HEK293T (cell line): ENCODE results near the gene CFTR.

Experiments used
- CTCF ChIA-PET: fragments of 350-600 bp; formaldehyde crosslinking; extraction: SDS; loops from one replicate; lab custom pipeline; 2021; ENCODE audit warnings: antibody characterized with exemption, inconsistent platforms; lab: Yijun Ruan, JAX
- POLR2A ChIA-PET: fragments of 350-600 bp; formaldehyde crosslinking; extraction: SDS; loops from one replicate; lab custom pipeline; 2020; ENCODE audit warnings: antibody characterized with exemption, inconsistent platforms; lab: Yijun Ruan, JAX
- DNase-seq: peaks from one replicate; pipeline ENCODE4 v3.0.0; 2012; ENCODE audit warnings: mixed read lengths; ENCODE audit errors: extremely low spot score
- ARNT ChIP-seq: fragments of 450-650 bp; IDR thresholded peaks from 2 replicates; pipeline ENCODE4 v1.6.1; 2017; ENCODE audit warnings: mild to moderate bottlenecking
- BHLHE40 ChIP-seq: fragments of 450-650 bp; IDR thresholded peaks from 2 replicates; pipeline ENCODE4 v1.6.1; 2016; ENCODE audit warnings: mild to moderate bottlenecking, moderate library complexity, borderline replicate concordance
- CTBP1 ChIP-seq: fragments of 450-650 bp; IDR thresholded peaks from 2 replicates; pipeline ENCODE4 v1.6.1; 2016; ENCODE audit warnings: borderline replicate concordance
- ELF4 ChIP-seq: fragments of 450-650 bp; IDR thresholded peaks from 2 replicates; pipeline ENCODE4 v1.6.1; 2017; ENCODE audit warnings: antibody characterized with exemption
- FOXA1 ChIP-seq: fragments of 450-650 bp; IDR thresholded peaks from 2 replicates; pipeline ENCODE4 v1.6.1; 2016; ENCODE audit warnings: mild to moderate bottlenecking
- FOXK2 ChIP-seq: fragments of 450-650 bp; IDR thresholded peaks from 2 replicates; pipeline ENCODE4 v1.6.1; 2016; ENCODE audit warnings: mild to moderate bottlenecking
- FOXM1 ChIP-seq: fragments of 450-650 bp; IDR thresholded peaks from 2 replicates; pipeline ENCODE4 v1.6.1; 2017; ENCODE audit warnings: mild to moderate bottlenecking, borderline replicate concordance
- HDGF ChIP-seq: fragments of 450-650 bp; IDR thresholded peaks from 2 replicates; pipeline ENCODE4 v1.6.1; 2017; ENCODE audit warnings: antibody characterized with exemption, borderline replicate concordance
- L3MBTL2 ChIP-seq: fragments of 450-650 bp; conservative IDR thresholded peaks from 2 replicates; pipeline ENCODE4 v1.6.1; 2016; ENCODE audit warnings: mild to moderate bottlenecking
- LEF1 ChIP-seq: fragments of 450-650 bp; IDR thresholded peaks from 2 replicates; pipeline ENCODE4 v1.6.1; 2017; ENCODE audit warnings: mild to moderate bottlenecking, borderline replicate concordance
- NFRKB ChIP-seq: fragments of 450-650 bp; IDR thresholded peaks from 2 replicates; pipeline ENCODE4 v1.6.1; 2016; ENCODE audit warnings: mild to moderate bottlenecking, moderate library complexity
- SP1 ChIP-seq: fragments of 450-650 bp; IDR thresholded peaks from 2 replicates; pipeline ENCODE4 v1.6.1; 2017
- SUZ12 ChIP-seq: fragments of 450-650 bp; IDR thresholded peaks from 2 replicates; pipeline ENCODE4 v1.6.1; 2016; ENCODE audit warnings: mild to moderate bottlenecking
- TARDBP ChIP-seq: fragments of 450-650 bp; IDR thresholded peaks from 2 replicates; pipeline ENCODE4 v1.6.1; 2016
- ZNF384 ChIP-seq: fragments of 450-650 bp; IDR thresholded peaks from 2 replicates; pipeline ENCODE4 v1.6.1; 2016
- TF ChIP-seq, protein P1 (sequence below): fragments of 450-650 bp; IDR thresholded peaks from 2 replicates; pipeline ENCODE4 v1.6.1; 2016

The CFTR gene

DNA sequence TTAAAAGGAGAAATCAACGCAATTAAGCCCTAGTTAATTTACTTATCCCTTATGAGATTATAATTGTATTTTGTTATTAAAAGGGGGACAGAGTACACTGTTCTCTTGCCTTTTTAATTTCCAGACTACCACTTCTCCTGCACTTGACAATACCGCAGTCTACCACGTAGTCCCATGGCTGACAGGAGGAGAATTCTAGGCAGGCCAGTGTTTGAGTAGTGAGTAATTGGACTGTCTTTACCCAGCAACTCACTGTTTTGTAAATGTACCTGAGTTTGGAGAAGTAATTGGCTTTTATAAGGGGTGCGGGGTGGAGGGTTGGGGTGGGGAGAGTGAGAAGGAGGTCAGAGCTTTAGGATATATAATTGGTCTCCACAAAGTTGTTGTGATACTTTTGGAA is 85.4 kb downstream of the CFTR start:
- no peak for DNase-seq
- TF ChIP-seq NFRKB (no peak), ARNT (no peak), HDGF (no peak), LEF1 (no peak), BHLHE40 (no peak), CTBP1 (no peak), SUZ12 (no peak), L3MBTL2 (no peak), ELF4 (no peak), FOXA1 (no peak), FOXK2 (no peak), ZNF384 (no peak), SP1 (no peak)
- TF ChIP-seq, protein P1, sequence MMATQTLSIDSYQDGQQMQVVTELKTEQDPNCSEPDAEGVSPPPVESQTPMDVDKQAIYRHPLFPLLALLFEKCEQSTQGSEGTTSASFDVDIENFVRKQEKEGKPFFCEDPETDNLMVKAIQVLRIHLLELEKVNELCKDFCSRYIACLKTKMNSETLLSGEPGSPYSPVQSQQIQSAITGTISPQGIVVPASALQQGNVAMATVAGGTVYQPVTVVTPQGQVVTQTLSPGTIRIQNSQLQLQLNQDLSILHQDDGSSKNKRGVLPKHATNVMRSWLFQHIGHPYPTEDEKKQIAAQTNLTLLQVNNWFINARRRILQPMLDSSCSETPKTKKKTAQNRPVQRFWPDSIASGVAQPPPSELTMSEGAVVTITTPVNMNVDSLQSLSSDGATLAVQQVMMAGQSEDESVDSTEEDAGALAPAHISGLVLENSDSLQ, result no peak
- POLR2A ChIA-PET, result no interaction called here
- CTCF ChIA-PET, result interaction anchor here (0.6 kb wide), 1 partner anchor 224 kb away, joined by 3 read pairs; no protein-coding TSS in a partner anchor

DNA sequence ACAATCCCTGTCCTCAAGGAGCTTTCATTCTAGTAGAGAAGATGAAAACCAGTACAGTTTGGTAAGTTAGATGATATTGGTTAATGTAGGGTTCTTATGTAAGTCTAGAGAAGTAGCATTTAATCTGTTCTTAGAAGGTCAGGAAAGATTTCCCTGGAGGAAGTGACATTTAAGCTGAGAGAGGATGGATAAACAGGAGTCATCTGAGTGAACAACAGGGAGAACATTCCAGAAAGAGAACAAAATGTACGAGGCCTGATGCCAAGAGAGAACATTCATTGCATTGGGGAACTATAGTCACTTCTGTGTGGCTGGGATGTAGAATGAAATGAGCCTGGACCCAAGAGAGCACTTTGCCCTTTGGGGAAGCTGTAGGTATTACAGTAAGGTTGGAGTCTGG is 88.0 kb downstream of the CFTR start:
- ChIA-PET POLR2A (no interaction called here), CTCF (no interaction called here)
- TF ChIP-seq SUZ12 (no peak), CTBP1 (no peak)
- no peak for DNase-seq

DNA sequence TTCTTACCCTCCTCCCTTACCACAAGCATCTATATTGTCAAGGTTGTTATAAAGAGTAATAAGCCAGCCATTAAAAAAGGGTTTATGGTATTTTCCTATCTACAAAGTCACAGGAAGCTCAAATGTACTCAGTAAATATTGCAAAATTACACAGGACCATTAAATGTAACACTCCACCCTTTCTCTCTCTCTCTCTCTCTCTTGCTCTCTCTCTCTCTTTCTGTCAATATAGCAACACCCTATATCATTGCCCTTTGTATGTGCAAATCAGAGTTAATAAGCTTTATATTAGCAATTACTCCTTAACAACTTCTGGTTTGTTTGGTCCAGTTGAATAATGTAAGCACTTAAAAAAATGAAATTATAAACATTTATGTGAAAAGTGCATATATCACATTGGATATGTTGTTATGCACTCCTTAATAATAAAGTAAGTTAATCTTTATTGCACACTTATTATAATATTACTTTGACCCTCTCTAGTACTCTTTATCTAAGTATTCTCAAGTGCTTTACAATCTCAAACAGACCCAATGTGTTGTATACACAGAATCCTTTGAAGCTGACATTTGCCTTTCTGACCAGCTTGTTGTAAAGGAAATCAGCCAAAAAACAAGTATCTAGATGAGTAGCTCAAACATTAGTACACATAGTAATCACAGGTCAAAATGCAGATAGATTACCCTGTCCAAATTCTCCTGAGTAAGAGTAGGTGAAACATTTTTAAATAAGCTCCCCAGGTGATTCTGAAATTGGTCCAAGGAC is 93.2 kb downstream of the CFTR start:
- ChIA-PET CTCF (no interaction called here), POLR2A (no interaction called here)
- no peak for DNase-seq
- no peak for TF ChIP-seq CTBP1
- TF ChIP-seq HDGF, result no peak
- TF ChIP-seq L3MBTL2, result no peak
- TF ChIP-seq SUZ12, result no peak
- TF ChIP-seq BHLHE40, result no peak
- TF ChIP-seq SP1, result no peak
- no peak for TF ChIP-seq ELF4
- TF ChIP-seq ARNT, result no peak
- no peak for TF ChIP-seq LEF1
- TF ChIP-seq NFRKB, result no peak
- TF ChIP-seq ZNF384, result no peak
- TF ChIP-seq, protein P1, result no peak
- no peak for TF ChIP-seq FOXK2
- TF ChIP-seq FOXA1, result no peak
- TF ChIP-seq FOXM1, result no peak
- no peak for TF ChIP-seq TARDBP

DNA sequence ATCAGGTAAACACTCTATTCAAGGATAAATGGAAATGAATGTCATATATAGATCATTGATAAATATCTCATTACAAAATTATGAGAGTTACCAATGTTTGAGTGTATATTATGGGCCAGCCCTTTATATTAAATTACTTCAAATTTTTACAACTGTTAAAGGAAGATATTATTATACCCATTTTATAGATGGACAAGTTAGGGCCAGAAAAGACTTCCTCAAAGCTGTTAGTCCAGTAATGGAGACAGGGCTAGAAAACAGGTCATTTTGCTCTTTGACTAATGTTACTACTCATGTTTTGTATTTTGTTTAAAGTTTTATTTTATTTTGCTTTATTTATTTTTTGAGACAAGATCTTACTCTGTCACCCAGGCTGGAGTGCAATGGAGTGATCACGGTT is 101.6 kb downstream of the CFTR start:
- TF ChIP-seq CTBP1 (no peak), ARNT (no peak), NFRKB (no peak), HDGF (no peak), FOXK2 (no peak), ELF4 (no peak), LEF1 (no peak), ZNF384 (no peak), L3MBTL2 (no peak), FOXA1 (no peak), BHLHE40 (no peak)
- DNase-seq, result no peak
- CTCF ChIA-PET, result no interaction called here
- POLR2A ChIA-PET, result no interaction called here

DNA sequence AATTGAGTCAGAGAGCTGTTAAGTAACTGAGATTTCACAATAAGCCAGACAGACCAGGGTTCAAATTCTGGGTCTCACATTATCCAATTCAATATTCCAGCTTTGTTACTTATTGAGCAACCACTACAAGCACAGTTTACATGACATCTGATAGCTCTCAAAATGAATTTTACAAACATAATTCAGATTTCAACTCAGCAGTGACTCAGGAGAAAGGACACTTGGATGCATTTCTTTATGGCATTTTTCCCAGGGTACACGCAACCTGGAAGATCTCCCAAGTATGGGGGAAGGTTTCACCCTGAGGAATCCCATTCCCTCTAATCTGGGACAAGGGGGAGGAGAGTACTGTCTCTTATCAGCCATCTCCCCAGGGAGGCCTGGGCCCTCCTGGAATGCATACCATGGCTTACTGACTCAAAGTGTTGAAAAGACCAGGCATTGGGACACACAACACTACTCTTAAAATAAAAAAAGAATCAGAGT is 102.4 kb downstream of the CFTR start:
- peak; percentile 8 for DNase-seq
- POLR2A ChIA-PET, result no interaction called here
- CTCF ChIA-PET, result no interaction called here
- TF ChIP-seq, protein P1, result no peak
- no peak for TF ChIP-seq ELF4
- TF ChIP-seq ZNF384, result no peak
- no peak for TF ChIP-seq TARDBP
- no peak for TF ChIP-seq SUZ12
- no peak for TF ChIP-seq LEF1
- TF ChIP-seq ARNT, result no peak
- no peak for TF ChIP-seq CTBP1
- TF ChIP-seq L3MBTL2, result no peak
- TF ChIP-seq SP1, result no peak
- no peak for TF ChIP-seq NFRKB
- TF ChIP-seq FOXA1, result no peak
- TF ChIP-seq HDGF, result no peak
- TF ChIP-seq FOXK2, result no peak
- TF ChIP-seq BHLHE40, result no peak
- TF ChIP-seq FOXM1, result no peak

DNA sequence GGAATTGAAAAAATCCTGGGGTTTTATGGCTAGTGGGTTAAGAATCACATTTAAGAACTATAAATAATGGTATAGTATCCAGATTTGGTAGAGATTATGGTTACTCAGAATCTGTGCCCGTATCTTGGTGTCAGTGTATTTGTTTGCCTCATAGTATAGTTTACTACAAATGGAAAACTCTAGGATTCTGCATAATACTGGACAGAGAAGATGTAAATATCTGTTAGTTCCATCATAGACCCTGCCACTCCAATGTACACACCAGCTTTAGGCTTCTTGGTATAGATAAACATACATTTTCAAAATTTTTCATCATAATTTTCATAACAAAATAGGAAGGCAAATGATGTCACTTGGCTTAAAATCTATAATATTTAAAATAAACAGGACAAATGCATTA is 108.1 kb downstream of the CFTR start:
- CTCF ChIA-PET, result no interaction called here
- TF ChIP-seq FOXA1 (no peak), CTBP1 (no peak), ELF4 (no peak)
- POLR2A ChIA-PET, result no interaction called here
- DNase-seq, result no peak
